Loucy (cell line): Measurements from ENCODE around the gene NUDT3.
A peak's percentile ranks its signal among the peaks of the same experiment; 100 is the strongest.

Experiments
- H2AFZ ChIP-seq: fragments of 200-600 bp; sonication (generic); 2 replicates; pipeline ENCODE4 v1.6.0; 2016; ENCODE audit warnings: antibody characterized with exemption, mild to moderate bottlenecking, low read length, moderate library complexity
- H3F3A ChIP-seq: fragments of 200-600 bp; 2 replicates; pipeline ENCODE4 v1.6.0; 2016; ENCODE audit warnings: antibody characterized with exemption, low read depth, mild to moderate bottlenecking
- H3K27me3 ChIP-seq: fragments of 200-600 bp; sonication (generic); 2 replicates; pipeline ENCODE4 v1.6.1; 2014; ENCODE audit warnings: low read length, mild to moderate bottlenecking; ENCODE audit not compliant: insufficient read depth, poor library complexity, severe bottlenecking
- H3K36me3 ChIP-seq: fragments of 200-600 bp; sonication (generic); 2 replicates; pipeline ENCODE4 v1.6.1; 2016; ENCODE audit warnings: low read length; ENCODE audit not compliant: insufficient read depth
- H3K4me1 ChIP-seq: fragments of 200-600 bp; sonication (generic); 2 replicates; pipeline ENCODE4 v1.5.1; 2014; ENCODE audit warnings: low read length, mild to moderate bottlenecking; ENCODE audit not compliant: insufficient read depth, poor library complexity, severe bottlenecking
- H3K4me2 ChIP-seq: fragments of 200-600 bp; sonication (generic); 2 replicates; pipeline ENCODE4 v1.6.0; 2014; ENCODE audit warnings: antibody characterized with exemption, low read length, low read depth, mild to moderate bottlenecking; ENCODE audit not compliant: poor library complexity, severe bottlenecking
- H3K4me3 ChIP-seq: fragments of 200-600 bp; sonication (generic); 2 replicates; pipeline ENCODE4 v1.5.1; 2014; ENCODE audit warnings: low read length, mild to moderate bottlenecking, mixed read lengths; ENCODE audit not compliant: poor library complexity, severe bottlenecking
- H3K79me2 ChIP-seq: fragments of 200-600 bp; sonication (generic); 2 replicates; pipeline ENCODE4 v1.6.1; 2014; ENCODE audit warnings: low read length; ENCODE audit not compliant: insufficient read depth
- H3K9ac ChIP-seq: fragments of 200-600 bp; sonication (generic); 2 replicates; pipeline ENCODE4 v1.6.0; 2014; ENCODE audit warnings: mild to moderate bottlenecking, low read depth, low read length, moderate library complexity; ENCODE audit not compliant: poor library complexity, severe bottlenecking
- H3K9me2 ChIP-seq: fragments of 200-600 bp; sonication (generic); replicated peaks from 2 replicates; pipeline ENCODE4 v1.6.1; 2016; ENCODE audit warnings: low read depth, low read length, mixed read lengths
- H3K9me3 ChIP-seq: fragments of 200-600 bp; sonication (generic); 2 replicates; pipeline ENCODE4 v1.6.1; 2014; ENCODE audit warnings: mild to moderate bottlenecking, antibody characterized with exemption, low read length, low read depth; ENCODE audit not compliant: insufficient read depth
- H4K20me1 ChIP-seq: fragments of 200-600 bp; sonication (generic); 2 replicates; pipeline ENCODE4 v1.6.0; 2014; ENCODE audit warnings: antibody characterized with exemption, low read length, mild to moderate bottlenecking; ENCODE audit not compliant: insufficient read depth, poor library complexity, severe bottlenecking
- CTCF ChIP-seq: fragments of 200-600 bp; sonication (generic); conservative IDR thresholded peaks from 2 replicates; pipeline ENCODE4 v1.5.1; 2014; ENCODE audit warnings: mild to moderate bottlenecking, antibody characterized with exemption, low read length
- EZH2phosphoT487 ChIP-seq: fragments of 200-600 bp; IDR thresholded peaks from 2 replicates; pipeline ENCODE4 v1.6.1; 2018; ENCODE audit warnings: antibody characterized with exemption, mild to moderate bottlenecking, moderate library complexity, borderline replicate concordance

Gene NUDT3

GRCh38 chr6:34435916-34436315 lies 43.4 kb upstream of the NUDT3 start:
- H3F3A ChIP-seq = no peaks in the 10 kb centered on the region
- H4K20me1 ChIP-seq = no peaks in the 10 kb centered on the region
- H3K9ac ChIP-seq = no peak overlapping the region
- H3K27me3 ChIP-seq = no peaks in the 10 kb centered on the region
- H3K79me2 ChIP-seq = no peaks in the 10 kb centered on the region
- no peaks in the 10 kb centered on the region for H3K9me3 ChIP-seq
- H3K4me1 ChIP-seq = no peaks in the 10 kb centered on the region
- H3K36me3 ChIP-seq = no peaks in the 10 kb centered on the region
- no peak overlapping the region for H3K4me2 ChIP-seq
- H3K9me2 ChIP-seq = no peaks in the 10 kb centered on the region
- TF ChIP-seq EZH2phosphoT487 = no peak
- no peak for TF ChIP-seq CTCF
- H2AFZ ChIP-seq = no peak overlapping the region
- no peak overlapping the region for H3K4me3 ChIP-seq

DNA sequence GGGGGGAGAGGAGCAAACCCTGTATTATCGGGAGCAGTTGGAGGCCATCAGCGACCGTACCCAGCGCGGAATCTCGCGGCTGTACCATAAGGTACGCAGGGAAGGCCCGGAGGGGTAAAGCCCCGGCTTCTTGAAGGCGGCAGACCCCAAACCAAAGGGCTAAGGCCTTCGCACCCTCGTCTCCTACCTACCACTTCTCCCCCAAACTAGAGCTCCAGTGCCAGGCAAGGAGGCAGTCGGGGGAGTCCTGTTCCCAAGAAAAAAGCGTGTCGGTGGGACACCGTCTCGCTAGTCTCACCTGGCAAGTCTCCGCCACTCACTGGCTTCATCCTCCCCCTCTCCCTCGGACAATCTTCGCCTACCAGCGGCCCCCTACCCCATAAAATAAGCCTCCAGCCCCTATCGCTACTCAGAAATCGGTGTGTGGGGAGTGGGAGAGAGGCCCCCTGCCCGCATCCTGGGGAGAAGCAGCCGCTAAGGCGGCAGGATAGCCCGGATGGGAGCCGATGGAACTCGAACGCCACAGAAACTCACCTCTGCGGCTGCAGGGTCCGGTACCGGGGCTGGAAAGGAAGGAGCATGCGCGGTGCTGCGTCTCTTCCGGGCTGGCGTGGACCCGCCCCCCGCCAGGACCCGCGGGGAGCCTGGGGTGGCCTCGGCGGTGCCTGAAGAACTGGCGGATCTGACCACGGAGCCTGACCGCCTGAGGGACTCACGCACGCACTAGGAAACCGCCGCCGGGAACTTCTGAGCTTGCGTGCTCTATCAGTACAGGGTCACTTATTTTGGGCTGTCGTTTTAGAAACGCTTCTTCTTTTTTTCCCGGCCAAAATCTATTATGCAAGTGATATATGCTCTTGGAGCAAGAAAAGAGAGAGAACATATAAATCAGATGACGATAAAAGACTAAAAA lies 33.3 kb upstream of the NUDT3 start, which contains the start of gene RPS10:
Gene RPS10 (minus strand): TSS at position 572 of the 913 bp plus-strand sequence. CDS start 848 bp downstream, outside the sequence.
- Histone ChIP-seq H2AFZ (peak within 1 kb of the TSS; percentile 97), H3K79me2 (peaks cover 52% of the 10 kb centered on the region)

DNA sequence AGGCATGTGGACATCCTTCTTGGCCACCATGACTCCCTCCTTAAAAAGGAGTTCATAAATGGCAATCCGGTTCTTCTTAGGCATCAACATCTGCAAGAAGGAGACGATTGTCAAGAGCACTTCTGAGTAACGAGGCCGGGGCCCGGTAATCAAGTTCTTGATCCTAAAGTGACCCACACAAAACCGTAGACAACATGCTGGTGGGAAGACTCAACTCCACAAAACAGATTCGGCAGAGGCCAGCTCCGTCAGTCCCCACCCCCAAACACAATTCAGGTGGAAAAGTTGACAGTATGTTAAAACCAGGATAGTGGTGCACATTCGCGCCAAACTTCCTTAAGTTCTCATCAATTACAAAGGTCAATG lies 32.6 kb upstream of the NUDT3 start:
- Histone ChIP-seq H4K20me1 (peaks cover 45% of the 10 kb centered on the region), H3K4me3 (peak overlapping the region; percentile 100), H2AFZ (no peak overlapping the region), H3K9me3 (no peaks in the 10 kb centered on the region), H3K9ac (peak overlapping the region; percentile 99), H3K4me2 (peak overlapping the region; percentile 93), H3K4me1 (peaks cover 37% of the 10 kb centered on the region), H3K27me3 (peaks cover 9% of the 10 kb centered on the region), H3K9me2 (no peaks in the 10 kb centered on the region), H3F3A (no peaks in the 10 kb centered on the region), H3K36me3 (peaks cover 40% of the 10 kb centered on the region; the same call in 1 of the 2 replicates), H3K79me2 (peaks cover 57% of the 10 kb centered on the region)
- TF ChIP-seq CTCF = no peak
- no peak for TF ChIP-seq EZH2phosphoT487

More for the DNA sequence above, 33.3 kb upstream of the NUDT3 start, which contains the start of gene RPS10:
- Histone ChIP-seq H3K4me3 (peak within 1 kb of the TSS; percentile 100), H3K9me3 (no peaks in the 10 kb centered on the region), H3K9ac (peak within 1 kb of the TSS; percentile 99), H4K20me1 (peaks cover 44% of the 10 kb centered on the region), H3F3A (no peaks in the 10 kb centered on the region), H3K9me2 (no peaks in the 10 kb centered on the region), H3K27me3 (peaks cover 9% of the 10 kb centered on the region), H3K36me3 (peaks cover 34% of the 10 kb centered on the region; the same call in 1 of the 2 replicates), H3K4me2 (peak within 1 kb of the TSS; percentile 93), H3K4me1 (peaks cover 37% of the 10 kb centered on the region)
- no peak for TF ChIP-seq CTCF
- TF ChIP-seq EZH2phosphoT487 = no peak
